GM23338 (cell line): ENCODE data around the gene KRT84.

Source experiments
- CREB1 ChIP-seq: fragments of 250-450 bp; sonication (Bioruptor Pico); IDR thresholded peaks from 2 replicates; pipeline ENCODE4 v1.5.0; 2020; ENCODE audit warnings: low read depth, mild to moderate bottlenecking, moderate library complexity
- CTCF ChIP-seq, 2 experiments: fragments of 200-600 bp in 1 of 2; sonication (generic) in 1 of 2; conservative IDR thresholded peaks; 2 replicates each; pipeline versions ENCODE4 v1.5.1 to v1.6.1; 2016 to 2017; ENCODE audit warnings: antibody characterized with exemption in 2 of 2, low read depth in 2 of 2, mild to moderate bottlenecking in 2 of 2, moderate library complexity in 1 of 2
- EZH2 ChIP-seq: fragments of 200-600 bp; sonication (generic); IDR thresholded peaks from one replicate; pipeline ENCODE4 v1.8.0; 2017; ENCODE audit warnings: antibody characterized with exemption, mild to moderate bottlenecking, low read depth; ENCODE audit not compliant: unreplicated experiment
- POLR2AphosphoS5 ChIP-seq: IDR thresholded peaks from 2 replicates; pipeline ENCODE4 v1.6.1; 2016; ENCODE audit warnings: antibody characterized with exemption, low read depth
- REST ChIP-seq: IDR thresholded peaks from one replicate; pipeline ENCODE4 v1.6.1; 2018; ENCODE audit warnings: antibody characterized with exemption; ENCODE audit not compliant: unreplicated experiment
- ZNF114 ChIP-seq: fragments of 250-450 bp; sonication (Bioruptor Pico); IDR thresholded peaks from 2 replicates; pipeline ENCODE4 v1.5.0; 2020; ENCODE audit warnings: mild to moderate bottlenecking, moderate library complexity
- ZNF331 ChIP-seq: fragments of 250-450 bp; sonication (Bioruptor Pico); IDR thresholded peaks from 2 replicates; pipeline ENCODE4 v1.5.0; 2020; ENCODE audit warnings: low read depth, mild to moderate bottlenecking, moderate library complexity
- TF ChIP-seq, protein P1 (sequence below): IDR thresholded peaks from 2 replicates; pipeline ENCODE4 v1.6.1; 2016; ENCODE audit warnings: antibody characterized with exemption

- no peak for TF ChIP-seq ZNF114 (CRISPR knock-in tag)
- TF ChIP-seq CTCF (conservative IDR thresholded peaks at IDR 0.05; ENCODE audit: low read depth in 2 of 2): no peak
- TF ChIP-seq POLR2AphosphoS5: no peak
- no peak for TF ChIP-seq REST
- no peak for TF ChIP-seq EZH2
- TF ChIP-seq CREB1: no peak
- TF ChIP-seq ZNF331 (CRISPR knock-in tag): no peak
- TF ChIP-seq, protein P1, sequence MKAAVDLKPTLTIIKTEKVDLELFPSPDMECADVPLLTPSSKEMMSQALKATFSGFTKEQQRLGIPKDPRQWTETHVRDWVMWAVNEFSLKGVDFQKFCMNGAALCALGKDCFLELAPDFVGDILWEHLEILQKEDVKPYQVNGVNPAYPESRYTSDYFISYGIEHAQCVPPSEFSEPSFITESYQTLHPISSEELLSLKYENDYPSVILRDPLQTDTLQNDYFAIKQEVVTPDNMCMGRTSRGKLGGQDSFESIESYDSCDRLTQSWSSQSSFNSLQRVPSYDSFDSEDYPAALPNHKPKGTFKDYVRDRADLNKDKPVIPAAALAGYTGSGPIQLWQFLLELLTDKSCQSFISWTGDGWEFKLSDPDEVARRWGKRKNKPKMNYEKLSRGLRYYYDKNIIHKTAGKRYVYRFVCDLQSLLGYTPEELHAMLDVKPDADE: no peak
These were observed 36.3 kb downstream of the KRT84 start for GRCh38 chr12:52349196-52349595.
